ENCODE data around the gene NIF3L1. TPM values are rescaled to one million over a fixed set of nuclear protein-coding genes. Genes with fewer than 3 reads are reported as not detected.

Gene NIF3L1
- total RNA-seq, 1 experiment from 2014 or later, result 55.4 TPM

GRCh38 chr2:200851398-200852248, 37.5 kb upstream of the NIF3L1 start:
- no peak overlapping the region for H2BK20ac ChIP-seq (ENCODE audit: low read depth, low read length, poor library complexity, severe bottlenecking)
- H4K8ac ChIP-seq (replicated peaks; ENCODE audit: insufficient read length, low read depth, low read length), result no peak overlapping the region
- no peak overlapping the region for H3K14ac ChIP-seq (ENCODE audit: insufficient read depth, low read length)
- no peak overlapping the region for H2BK5ac ChIP-seq (ENCODE audit: insufficient read length, low read length)
- no peak overlapping the region for H2BK12ac ChIP-seq (ENCODE audit: insufficient read length, low read depth, low read length)
- H4K5ac ChIP-seq (ENCODE audit: insufficient read length, low read depth, low read length), result no peak overlapping the region
- no peaks in the 10 kb centered on the region for H3K23me2 ChIP-seq (ENCODE audit: insufficient read length, low read depth, low read length, poor library complexity, severe bottlenecking)
- H3K27me3 ChIP-seq (ENCODE audit: insufficient read depth, low read length), result no peaks in the 10 kb centered on the region
- no peaks in the 10 kb centered on the region for H4K20me1 ChIP-seq (ENCODE audit: control insufficient read depth, insufficient read depth, insufficient read length)
- H3K4ac ChIP-seq (ENCODE audit: low read depth, low read length), result no peak overlapping the region
- no peak overlapping the region for H3T11ph ChIP-seq (ENCODE audit: low read length)
- Mint-ChIP-seq H3K27ac (peak overlapping the region in 1 of 3 experiments; percentile 46; a peak in 1 of 7 replicates), H3K4me1 (no peaks in the 10 kb centered on the region), H3K27me3 (ENCODE audit: low read depth) (no peaks in the 10 kb centered on the region; the same call in 1 of the 2 replicates), H3K9me3 (no peaks in the 10 kb centered on the region), H3K36me3 (ENCODE audit: insufficient read depth in 1 of 3, low read depth in 3 of 3) (peaks cover 33 to 59% (median 48%) of the 10 kb centered on the region in 3 experiments; a peak in 6 of 7 replicates), H3K4me3 (no peak overlapping the region)
- H3K79me1 ChIP-seq (ENCODE audit: insufficient read depth, low read depth, low read length, poor library complexity, severe bottlenecking), result no peaks in the 10 kb centered on the region
- H3K27ac ChIP-seq (ENCODE audit: insufficient read length, low read depth, low read length), result no peak overlapping the region
- H3K56ac ChIP-seq (ENCODE audit: insufficient read length, low read depth, low read length), result no peak overlapping the region
- no peak overlapping the region for H3K23ac ChIP-seq (ENCODE audit: insufficient read length, low read depth, low read length)
- no peak overlapping the region for H4K91ac ChIP-seq (ENCODE audit: insufficient read length, low read depth, low read length)
- no peak overlapping the region for H3K18ac ChIP-seq (ENCODE audit: insufficient read length, low read depth, low read length)
- no peak overlapping the region for H2AFZ ChIP-seq (ENCODE audit: low read length)
- TF ChIP-seq, protein P1, sequence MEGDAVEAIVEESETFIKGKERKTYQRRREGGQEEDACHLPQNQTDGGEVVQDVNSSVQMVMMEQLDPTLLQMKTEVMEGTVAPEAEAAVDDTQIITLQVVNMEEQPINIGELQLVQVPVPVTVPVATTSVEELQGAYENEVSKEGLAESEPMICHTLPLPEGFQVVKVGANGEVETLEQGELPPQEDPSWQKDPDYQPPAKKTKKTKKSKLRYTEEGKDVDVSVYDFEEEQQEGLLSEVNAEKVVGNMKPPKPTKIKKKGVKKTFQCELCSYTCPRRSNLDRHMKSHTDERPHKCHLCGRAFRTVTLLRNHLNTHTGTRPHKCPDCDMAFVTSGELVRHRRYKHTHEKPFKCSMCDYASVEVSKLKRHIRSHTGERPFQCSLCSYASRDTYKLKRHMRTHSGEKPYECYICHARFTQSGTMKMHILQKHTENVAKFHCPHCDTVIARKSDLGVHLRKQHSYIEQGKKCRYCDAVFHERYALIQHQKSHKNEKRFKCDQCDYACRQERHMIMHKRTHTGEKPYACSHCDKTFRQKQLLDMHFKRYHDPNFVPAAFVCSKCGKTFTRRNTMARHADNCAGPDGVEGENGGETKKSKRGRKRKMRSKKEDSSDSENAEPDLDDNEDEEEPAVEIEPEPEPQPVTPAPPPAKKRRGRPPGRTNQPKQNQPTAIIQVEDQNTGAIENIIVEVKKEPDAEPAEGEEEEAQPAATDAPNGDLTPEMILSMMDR (conservative IDR thresholded peaks at IDR 0.05), result no peak
- no peak overlapping the region for H2BK120ac ChIP-seq (ENCODE audit: low read depth, low read length, poor library complexity, severe bottlenecking)
- H3K4me2 ChIP-seq (ENCODE audit: insufficient read depth, insufficient read length, low read length), result no peak overlapping the region
- H3K4me1 ChIP-seq (ENCODE audit: insufficient read depth, low read length), result no peaks in the 10 kb centered on the region
- H3K9me3 ChIP-seq (ENCODE audit: control insufficient read depth, low read depth, low read length), result no peaks in the 10 kb centered on the region
- H3K79me2 ChIP-seq (ENCODE audit: insufficient read depth, low read length), result no peaks in the 10 kb centered on the region
- no peak for DNase-seq
- no peak overlapping the region for H3K9ac ChIP-seq (ENCODE audit: extremely low read depth, insufficient read length, low read length)
- no peak overlapping the region for H2AK5ac ChIP-seq (ENCODE audit: insufficient read length, low read length)
- no CpG with 5 or more reads among the region's 6 CpGs for WGBS (ENCODE audit: extremely low coverage, insufficient read length, low lambda C conversion rate)
- no peak overlapping the region for H2BK15ac ChIP-seq (ENCODE audit: low read depth, low read length)

Data from H9 (cell line).